Activated CD4-positive, alpha-beta T cell treated with anti-CD3 and anti-CD28 coated beads for 24 hours (primary cell): ENCODE results near the gene PRDM15.

Experiments
- DNase-seq, 2 donors: peaks; one replicate each; pipeline ENCODE4 v3.0.0-alpha.2; 2020; ENCODE audit warnings: low read depth in 2 of 2

Gene PRDM15

DNA sequence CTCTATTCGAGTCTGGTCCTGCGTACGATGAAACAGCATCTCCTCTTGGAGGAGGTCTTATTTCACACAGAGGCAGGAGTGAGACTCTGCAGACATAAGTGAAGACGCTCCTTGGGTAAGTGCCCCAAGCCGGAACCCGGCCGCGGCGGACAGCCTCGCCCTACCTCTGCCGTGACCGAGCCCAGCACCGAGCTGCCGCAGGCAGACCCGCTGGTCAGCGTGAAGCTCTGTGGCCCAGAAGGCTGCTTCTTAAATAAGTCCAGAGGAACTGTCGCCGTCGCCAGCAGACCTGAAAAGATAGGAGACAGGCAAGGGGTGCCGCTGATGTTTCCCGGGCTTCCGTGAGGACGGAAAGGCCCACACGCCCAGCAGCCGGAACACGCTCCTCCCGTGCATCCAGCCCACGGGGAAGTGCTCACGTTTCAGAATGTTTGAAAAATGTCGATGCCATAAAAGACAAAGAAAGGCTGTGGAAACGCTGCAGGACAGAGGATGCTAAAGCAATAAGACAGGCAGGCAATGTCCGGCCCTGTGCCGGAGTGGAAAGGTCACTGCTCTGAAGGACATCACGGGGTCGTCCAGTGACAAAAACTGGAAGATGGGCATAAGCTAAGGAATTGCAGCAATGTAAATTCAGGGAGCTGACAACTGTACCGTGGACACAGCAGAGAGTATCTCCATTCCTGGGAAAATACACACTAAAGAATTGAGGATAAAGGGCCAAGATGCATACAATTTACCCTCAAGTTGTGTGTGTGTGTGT lies 28.5 kb upstream of the PRDM15 start:
- no peak for DNase-seq

DNA sequence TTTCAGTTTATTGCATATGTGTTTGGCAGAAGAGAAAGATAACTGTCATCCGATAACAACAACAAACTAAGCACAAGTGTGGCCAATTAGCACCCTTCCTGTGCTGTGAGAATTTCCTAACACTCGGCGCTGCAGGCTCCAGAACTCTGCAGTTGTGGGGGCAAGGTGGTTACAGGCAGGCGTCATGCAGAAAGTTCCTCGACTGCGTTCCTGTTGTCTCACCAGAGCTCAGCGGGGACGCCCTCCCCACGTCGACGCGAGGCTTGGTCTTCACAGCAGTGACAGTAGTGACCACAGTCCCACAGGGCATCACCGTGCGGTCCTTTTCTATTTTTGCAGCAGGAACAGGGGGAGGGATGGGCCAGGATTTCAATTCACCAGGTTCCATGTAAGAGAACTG lies 27.6 kb upstream of the PRDM15 start:
- DNase-seq, result no peak

DNA sequence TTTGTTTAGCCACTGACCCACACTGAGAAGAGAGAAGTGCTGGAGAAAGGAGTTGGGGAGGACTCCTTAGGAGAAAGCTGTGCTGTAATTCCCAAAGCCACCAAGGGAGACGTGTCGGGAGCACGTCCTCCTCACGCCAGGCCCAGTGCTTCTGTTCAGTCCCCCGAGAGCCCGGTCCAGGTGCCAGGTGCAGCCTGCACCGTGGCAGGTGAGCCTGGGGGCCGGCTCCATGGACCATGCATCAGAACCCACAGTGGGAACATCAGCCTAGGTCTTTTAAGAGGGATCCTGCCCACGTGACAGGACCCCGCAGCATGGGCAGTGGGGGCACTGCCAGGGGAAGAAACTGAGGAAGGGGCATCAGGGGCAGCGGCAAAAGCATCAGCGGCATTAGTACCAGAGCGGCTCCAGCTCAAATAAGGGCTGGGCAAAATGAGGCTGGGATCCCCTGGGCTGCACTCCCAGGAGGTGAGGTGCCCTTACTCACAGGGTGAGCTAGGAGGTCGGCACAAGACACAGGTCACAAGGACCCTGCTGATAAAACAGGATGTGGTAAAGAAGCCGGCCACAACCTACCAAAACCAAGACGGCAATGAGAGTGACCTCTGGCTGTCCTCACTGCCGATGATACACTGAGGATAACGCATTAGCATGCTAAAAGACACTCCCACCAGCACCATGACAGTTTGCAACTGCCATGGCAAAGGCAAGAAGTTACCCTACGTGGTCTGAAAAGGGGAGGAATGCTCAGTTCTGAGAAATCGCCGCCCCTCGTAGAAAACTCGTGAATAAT lies 24.6 kb upstream of the PRDM15 start:
- DNase-seq, result no peak

DNA sequence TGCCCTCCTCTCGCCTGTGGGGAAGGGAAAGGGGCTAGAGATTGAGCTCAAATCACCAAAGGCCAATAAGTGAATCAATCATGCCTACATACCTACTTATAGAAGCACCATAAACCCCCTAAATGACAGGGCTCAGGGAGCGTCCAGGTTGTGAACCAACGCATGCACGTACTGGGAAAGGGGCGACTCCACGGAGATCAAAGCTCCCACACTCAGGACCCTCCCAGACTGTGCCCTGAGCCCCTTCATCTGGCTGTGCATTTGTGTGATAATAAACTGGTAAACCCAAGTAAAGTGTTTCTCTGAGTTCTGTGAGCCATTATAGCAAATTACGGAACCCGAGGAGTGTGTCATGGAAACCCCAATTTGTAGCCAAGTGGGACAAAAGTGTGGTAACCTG lies 23.8 kb upstream of the PRDM15 start:
- no peak for DNase-seq

DNA sequence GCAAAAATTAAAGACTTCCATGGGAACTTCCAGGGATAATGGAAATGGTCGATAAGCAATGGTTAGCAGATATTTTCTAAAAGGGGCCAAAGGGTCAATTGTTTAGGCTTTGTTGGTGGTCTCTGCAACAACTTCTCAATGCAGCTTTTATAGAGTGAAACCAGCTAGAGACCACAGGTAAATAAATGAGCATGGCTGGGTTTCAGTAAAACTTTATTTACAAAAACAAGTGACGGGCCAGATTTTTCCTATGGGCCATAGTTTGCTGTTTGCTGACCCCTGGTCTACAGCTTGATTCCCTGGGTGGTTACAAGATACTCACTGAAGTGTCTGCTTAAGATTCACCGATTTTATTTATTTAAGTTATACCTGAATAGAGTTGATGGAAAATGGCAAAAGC lies 22.6 kb upstream of the PRDM15 start:
- DNase-seq, result no peak

DNA sequence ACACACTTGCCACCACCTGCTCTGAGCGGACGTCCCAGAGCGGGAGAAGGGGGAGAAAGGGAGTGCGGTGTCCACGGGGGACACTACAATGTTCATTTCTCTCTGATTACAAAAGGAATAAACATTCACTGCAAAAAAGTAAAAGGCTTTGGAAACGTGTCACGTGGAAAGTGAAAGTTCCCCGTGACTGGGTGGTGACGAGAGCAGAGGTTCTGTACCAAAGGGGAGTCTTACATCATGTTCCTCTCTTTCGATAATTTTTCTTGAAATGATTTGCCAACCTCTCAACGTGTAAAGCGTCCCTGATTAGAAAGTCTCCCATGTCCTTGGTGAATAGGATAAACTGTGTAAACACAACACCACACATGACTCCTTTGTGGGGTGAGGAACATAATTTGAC lies 22.0 kb upstream of the PRDM15 start:
- no peak for DNase-seq

DNA sequence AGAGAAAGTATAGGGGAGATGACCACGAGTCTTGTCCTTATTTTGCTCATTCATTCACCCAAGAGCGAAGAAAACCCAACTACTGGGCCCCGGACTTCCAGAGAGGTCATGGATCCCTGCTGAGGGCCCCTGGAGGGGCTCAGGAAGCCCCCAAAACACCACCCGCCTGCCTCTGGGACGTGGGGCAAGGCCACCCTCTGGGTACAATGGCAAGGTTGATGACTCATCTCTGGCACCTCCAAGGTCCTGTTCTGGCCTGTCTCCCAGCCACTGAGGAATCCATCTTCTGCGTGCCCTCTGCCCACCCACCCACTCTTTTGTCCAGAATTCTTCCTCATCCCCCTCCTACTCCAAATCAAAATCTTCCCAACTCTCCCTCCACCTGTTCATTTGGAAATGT lies 21.3 kb upstream of the PRDM15 start:
- no peak for DNase-seq

DNA sequence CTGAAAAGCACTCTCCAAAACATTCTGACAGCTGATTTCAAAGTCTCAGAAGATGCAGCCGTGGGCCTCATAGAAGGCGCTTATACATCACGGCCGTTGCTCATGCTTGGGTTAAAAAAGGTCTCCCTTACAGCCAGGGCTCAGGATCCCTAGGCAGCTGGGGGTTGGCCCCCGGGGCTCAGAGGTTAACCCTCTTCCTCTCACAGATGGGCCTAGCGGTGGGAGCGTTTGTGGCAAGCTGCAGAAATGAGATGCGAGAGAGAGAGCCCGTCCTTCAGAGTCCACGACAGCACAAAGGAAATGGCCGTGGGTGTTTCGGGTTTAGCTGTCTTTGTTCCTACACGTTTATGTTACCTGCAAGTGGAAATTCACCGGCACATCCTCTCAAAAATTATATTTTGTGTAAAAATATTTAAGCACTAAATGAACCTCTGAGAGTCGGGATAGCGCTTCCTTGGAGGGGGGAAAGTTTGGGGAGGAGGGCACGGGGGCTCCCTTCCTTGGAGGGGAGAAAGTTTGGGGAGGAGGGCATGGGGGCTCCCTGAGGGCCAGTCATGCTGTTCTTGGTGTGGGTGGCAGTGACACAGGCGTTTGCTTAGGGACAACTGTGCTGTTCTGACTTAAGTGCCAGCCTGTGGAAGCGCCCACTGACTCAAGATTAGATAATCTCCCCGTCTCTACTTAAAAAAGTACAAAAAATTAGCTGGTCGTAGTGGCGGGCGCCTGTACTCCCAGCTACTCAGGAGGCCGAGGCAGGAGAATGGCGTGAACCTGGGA lies 20.5 kb upstream of the PRDM15 start:
- DNase-seq, result peak in 1 of 2 donors; percentile 44

DNA sequence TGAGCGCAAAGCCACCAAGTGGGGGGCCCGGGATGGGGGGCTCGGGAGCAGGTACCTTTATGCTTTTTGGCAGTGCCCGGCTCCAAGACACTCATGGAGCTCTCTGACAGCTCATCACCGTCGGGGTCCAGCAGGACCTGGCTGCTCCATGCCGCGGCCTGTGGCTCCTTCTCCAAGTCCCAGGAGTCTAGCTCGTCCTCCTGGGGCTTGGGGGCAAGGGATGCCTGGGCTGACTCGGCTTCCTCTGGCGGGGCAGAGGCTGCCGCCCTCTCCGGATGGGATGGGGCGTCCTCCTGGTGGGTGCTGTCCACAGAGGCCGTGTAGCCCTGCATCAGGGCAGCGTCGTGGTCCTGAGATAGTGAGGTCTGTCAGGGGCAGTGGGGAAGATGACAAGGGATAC lies 19.9 kb upstream of the PRDM15 start:
- no peak for DNase-seq

DNA sequence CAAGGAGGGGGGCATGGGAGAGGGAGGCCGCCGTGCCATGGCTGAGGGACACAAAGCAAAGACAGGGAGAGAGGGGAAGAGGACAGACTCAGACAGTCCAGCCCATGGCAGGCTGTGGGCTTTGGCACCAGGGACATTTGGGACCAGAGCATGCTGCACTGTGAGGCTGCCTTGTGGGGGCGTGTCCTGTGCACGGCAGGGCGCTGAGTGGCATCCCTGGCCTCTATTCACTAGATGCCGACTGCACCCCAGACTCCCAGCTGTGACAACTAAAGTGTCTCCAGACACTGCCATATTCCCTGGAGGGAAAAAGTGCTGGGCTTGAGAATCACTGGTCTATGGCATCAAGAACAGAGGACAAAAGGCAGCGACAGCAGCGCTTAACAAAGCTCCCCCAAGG lies 18.6 kb upstream of the PRDM15 start:
- DNase-seq, result no peak

DNA sequence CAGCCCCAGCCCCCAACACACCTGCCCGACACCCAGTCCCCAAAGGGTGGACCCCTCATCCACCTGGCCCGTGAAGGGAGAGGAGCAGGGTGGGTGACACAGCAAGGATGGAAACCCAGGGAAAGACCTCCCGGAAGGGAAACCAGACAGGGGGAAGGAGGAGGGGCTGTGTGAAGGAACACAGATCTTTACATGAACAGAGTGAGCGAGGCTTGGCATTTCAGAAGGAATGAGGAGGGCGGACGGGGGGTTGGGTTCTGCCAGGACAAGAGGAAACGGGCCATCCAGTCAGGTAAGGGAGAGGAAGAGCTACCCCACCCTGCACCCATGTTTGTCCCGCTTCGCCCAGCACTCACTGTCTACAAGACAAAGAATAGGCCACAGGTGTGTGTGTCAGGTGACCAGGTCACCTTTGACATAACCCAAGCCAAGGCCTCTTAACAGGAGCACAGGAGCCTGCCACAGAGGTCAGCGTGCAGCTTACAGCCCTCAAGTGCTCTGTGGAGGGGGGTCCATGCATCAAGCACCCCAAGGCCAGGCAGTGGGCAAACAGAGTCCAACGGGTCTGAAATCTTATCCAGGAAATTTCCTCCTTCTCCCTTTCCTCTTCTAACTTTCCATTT lies 18.0 kb upstream of the PRDM15 start:
- DNase-seq, result no peak

DNA sequence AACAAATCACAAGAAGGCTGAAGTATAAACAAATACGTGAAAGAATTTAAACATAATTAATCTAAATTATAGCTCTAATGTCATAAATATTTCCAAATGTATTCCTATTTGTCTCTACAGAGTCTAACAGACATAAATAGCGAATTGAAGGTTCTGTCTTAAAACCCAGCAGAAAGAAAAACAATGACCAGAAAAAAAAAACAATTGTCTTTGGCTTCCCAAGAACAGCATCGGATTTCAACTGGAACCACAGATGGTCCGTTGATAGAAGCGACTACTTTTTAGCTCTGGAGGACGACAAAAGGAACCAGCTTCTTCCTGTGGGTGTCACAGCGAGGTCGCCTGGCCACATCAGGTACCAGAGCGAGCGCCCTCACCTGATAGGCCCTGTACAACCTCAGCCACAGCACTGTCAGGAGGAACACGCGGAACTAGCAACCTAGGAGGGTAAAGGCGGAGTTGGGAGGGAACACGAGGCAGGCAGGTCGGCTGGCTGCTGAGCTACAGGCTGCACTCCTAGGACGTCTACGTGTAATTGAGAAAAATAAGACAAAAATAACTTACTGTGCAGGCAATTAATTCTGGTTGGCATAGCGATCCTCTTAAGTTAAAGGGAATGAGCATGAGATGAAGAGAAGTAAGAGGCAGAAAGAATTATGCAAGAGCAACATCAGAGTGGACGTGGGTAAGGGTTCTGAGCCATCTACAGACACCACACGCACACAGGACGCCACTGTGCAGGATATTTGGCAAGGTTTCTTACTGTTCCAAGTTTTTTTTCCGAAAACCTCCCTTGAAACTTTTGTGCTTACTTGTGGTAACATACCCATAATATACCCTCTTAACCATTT lies 16.7 kb upstream of the PRDM15 start:
- DNase-seq, result peak in 1 of 2 donors; percentile 27

DNA sequence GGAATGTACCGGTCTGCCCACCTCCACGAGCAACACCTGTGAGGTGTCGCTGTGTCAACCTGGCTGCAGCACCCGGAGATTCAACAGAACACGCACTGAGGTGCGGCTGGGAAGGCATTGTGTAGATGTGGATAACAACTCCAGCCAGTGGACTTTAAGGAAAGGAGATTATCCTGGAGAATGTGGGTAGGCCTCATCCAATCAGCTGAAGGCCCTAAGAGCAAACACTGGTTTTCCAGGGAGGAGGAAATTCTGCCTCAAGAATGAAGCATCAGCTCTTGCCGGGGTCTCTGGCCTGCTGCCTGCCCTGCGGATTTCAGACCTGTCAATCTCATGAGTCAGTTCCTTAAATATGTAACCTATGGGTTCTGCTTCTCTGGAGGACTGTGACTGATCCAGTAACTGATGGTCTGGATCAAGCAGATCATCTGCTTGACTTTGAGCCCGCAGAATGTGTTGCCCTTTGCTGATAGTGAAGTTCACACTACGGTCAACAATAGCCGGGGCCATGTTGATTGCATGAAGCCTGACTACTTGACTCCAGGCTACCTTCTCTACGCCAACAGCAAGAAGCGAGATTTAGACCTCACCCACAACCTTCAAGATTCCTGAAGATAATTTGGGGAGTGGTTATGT lies 15.9 kb upstream of the PRDM15 start:
- no peak for DNase-seq

DNA sequence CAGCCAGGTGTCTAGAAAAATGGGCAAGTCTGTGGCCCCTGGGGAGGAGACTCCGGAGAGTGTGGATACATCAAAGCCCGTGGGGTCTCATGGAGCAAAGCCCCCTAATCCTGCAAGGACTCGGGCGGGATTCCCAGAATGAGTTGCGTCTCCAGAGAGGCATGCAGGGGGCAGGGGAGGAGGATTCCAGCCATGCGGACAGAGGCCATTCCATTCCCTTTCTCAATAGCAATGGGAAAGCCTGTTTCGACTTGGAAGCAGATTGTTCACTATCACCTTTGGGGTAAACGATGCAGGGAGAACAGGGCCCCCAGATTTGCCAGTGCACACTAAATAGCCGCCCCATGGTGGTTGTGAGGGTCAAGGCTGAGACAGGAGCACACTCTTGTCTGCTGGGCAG lies 15.4 kb upstream of the PRDM15 start:
- no peak for DNase-seq

DNA sequence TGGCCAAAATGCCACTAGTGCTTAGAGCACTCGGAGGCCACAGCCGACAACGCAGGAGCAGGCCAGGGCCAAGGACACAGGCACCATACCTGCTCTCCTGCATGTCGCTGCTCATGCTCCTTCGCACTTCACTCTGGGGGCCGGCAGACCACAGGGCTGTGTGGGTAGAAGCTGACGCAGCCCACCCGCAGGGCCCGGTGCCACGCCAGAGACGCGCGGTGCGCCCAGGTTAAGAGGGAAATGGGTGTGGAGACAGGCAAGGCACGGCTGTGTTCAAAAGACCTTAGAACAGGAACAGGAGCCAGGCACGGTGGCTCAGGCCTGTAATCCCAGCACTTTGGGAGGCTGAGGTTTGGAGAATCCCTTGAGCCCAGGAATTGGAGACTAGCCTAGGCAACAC lies 13.6 kb upstream of the PRDM15 start:
- no peak for DNase-seq

DNA sequence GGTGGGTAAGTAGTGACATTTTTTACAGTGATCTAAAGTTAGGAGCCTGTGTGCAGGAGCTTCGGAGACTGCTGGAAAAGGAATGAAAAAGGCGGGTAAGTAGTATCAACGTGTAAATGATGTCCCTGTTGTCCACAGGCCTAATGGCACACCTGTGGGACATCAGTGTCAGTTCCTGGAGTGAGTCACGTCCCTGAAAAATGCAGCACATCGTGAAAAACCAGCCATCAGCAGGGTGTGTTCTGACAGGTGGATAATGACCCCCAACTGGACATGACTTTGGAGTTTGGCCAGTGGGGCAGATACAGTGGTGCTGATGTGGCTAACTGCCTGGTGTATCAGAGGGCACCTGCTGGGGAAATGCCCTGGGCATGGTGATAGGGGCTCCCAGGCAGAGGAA lies 12.0 kb upstream of the PRDM15 start:
- no peak for DNase-seq

DNA sequence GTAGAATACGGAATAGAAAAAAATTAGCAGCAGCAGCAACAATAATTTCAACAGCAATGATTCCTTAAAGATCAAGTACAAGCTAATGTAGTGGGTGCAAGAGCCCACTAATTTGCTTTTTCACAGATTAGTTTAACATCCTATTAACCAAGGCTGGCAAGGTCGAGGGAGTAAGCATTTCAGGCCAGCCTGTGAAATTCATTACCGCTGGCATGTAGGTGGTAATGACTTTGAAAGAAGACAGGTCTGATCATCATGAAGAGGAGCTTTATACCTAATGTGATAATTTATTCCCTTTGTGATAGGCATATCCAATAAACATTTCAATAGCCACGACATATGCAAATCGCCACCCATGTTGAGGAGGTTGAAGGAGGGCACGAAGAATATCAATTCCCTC lies 11.2 kb upstream of the PRDM15 start:
- no peak for DNase-seq

DNA sequence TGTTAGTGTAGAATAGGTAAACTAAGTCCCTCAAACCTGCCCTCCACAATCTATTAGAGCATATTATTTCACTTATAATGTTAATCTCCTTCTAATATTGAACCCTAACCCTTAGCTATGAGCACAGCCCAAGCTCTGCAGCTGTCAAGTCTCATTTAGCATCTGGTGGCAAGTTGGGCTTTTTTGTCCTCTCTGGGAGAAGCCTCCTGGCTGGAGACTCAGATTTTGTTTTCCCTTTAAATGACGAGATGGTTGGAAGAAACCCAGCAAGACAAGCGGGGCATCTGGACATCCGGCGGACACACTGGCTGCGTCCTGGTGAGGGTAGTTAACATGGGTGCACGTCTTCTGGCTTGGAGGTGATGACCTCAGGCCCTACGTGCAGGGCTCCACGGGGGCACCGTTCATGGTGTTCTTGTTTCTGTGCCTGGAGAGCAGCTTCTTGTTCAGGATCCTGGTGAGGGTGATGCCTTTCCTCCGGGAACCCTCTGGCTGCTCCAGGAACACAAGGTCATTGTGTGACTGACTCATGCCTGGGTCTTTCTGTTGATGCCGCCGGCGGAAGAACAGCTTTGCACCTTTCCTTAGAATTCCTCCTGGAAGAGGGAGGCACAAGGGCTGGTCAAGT lies 9.7 kb upstream of the PRDM15 start:
- DNase-seq, result no peak

DNA sequence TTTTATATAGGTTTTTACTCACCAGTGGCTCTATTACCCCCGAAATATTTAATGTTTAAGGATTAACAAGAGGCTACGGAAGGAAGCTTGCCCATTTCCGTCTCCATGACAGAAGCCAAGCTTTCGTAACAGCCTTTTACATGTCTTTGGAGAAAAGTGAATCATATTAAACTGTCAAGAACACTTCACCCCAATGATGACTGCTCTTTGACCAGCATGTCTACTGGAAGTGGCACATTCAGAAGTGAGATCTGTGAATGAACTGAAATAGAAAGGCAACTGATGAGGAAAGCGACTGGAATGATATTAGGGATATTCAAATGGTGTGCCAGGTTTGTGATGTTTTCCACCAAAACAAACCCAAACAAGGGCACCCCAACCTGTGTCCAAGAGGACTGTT lies 8.5 kb upstream of the PRDM15 start:
- no peak for DNase-seq

DNA sequence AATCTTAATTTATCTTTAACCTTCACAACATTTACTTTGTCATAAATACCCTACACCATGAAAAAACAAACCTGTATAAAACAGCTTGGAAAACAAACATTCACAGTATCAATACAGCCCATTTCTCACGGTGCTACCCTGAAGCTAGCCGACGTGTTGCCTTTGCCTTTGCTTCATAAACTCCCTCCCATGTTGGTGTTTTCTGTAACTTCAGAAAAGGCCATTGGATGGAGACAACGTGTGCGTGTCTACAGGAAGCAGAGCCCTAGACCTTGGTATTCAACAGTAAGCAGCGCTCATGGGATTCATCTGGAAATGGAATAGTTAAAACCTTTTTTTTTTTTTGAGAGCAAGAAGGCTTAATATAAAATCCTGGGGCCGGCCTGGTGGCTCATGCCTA lies 7.2 kb upstream of the PRDM15 start:
- no peak for DNase-seq
